Raji (cell line): ENCODE measurements around the gene USP31.

Experiments
- POLR2A ChIP-seq: IDR thresholded peaks from 2 replicates; pipeline ENCODE4 v1.6.1; 2011; ENCODE audit warnings: low read depth, low read length, control low read depth; ENCODE audit not compliant: insufficient read depth

The USP31 gene

DNA sequence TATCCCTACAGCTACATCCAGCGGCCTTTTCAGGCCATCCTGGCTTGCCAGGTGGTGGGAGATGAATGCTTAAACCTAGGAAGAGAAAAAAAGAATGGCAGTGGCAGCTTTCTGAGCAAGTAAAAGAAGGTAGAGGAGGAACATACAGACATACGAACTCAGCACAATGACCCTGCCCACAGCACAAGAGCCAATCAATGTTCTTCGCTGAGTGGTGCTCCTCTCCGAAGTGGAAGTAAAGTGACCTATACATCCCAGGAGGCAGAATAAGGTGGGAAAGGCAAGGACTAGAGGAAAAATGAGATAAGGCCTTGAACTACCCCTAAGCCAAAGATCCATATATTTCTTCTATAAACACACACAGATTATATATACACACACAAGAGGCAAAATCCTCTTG, 28.7 kb downstream of the USP31 start:
- TF ChIP-seq POLR2A, result no peak

DNA sequence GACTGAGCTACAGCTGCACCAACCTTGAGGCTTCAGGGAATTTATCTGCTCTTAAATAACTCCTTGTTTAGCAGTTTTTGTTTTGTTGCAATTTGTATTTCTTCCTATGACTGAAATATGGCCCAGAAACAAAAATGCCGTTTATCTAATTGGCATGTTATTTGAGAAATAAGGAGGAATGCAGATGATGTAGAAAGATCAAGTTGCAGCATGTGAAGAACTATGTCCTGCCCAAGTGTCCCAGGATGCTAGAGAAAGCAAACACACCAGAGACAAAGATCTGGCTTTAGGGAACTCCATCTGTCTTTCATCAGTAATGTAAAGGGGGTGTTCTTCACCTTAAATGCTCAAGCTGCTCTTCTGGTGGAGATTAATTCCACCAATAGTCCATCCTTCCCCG, 29.7 kb downstream of the USP31 start:
- TF ChIP-seq POLR2A, result no peak

DNA sequence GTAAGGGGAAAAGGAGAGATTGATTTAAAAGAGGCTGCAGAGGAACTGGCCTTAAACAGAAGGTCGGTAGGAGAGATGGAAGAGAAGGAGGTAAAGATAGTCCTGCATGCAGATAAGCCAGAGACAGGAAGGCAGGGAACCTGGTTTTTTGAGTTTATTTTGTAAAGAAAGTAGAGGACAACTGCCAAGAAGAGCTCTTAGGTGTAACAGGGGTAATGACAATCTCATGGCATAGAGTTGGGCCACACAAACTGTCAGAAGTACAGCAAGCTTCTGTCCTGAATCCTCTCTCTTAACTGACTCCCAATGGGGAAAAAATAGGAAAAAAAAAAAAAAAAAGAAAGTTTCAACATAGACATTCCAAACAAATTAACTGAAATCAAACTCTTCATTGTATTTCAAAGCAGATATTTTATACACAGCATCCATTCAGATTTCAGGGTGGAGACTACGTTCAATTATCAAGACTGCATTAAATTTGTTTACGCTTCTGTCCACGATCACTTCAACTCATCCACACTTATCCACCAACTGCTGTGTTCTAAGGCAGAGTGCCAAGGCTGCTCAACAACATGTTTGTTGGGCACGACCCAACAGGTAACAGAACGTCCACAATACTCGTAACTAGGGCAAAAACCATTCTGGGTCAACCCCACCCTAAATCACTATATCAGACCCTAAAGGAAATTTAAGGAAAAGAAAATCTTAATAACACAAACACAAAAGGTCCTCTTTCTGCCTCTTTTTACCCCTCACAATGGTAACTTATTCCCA, 34.9 kb downstream of the USP31 start:
- TF ChIP-seq POLR2A, result no peak

DNA sequence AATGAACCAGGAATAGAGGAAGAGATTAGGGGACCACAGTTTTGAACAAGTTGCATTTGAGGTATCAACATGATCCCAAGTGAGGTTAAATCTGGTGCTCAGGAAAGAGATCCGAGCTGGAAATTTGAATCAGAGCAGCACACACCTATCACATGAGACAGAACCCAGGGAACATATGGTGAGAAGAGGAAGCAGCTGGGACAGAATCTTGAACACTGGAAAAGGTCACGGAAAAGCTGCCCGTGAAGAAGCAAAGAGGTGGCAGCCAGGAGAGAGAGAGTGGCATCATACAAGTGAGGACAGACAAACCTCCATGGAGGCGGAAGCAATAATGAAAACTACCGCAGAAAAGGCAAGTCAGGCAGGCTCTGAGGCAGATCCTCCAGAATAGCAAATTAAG, 36.1 kb downstream of the USP31 start:
- TF ChIP-seq POLR2A, result no peak

DNA sequence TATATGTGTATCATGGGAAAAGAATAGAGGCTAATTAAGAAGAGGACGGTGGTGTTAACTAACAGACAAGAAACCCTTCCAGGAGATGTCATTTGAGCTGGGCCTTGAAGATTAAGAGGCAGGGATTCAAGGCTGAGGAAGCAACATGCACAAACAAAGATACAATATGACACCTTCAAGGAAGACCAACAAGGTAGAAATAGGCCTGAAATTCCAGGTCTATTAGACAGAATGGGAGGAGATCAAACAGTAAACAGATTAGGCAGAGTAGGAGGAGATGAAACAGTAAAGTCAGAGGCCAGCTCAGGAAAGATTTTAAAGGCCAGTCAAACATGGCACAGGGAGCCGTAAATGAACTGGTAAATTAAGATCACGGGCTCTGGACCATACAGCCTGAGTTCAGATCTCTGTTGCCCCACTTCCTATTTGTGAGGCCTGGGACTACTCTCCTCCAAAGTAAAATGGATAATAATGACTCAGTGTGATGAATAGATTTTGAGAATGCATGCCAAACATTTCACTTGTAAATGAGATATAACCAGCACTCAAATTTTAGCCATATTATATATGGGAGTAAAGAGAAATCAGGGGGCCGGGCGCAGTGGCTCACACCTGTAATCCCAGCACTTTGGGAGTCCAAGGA, 38.9 kb downstream of the USP31 start:
- no peak for TF ChIP-seq POLR2A

DNA sequence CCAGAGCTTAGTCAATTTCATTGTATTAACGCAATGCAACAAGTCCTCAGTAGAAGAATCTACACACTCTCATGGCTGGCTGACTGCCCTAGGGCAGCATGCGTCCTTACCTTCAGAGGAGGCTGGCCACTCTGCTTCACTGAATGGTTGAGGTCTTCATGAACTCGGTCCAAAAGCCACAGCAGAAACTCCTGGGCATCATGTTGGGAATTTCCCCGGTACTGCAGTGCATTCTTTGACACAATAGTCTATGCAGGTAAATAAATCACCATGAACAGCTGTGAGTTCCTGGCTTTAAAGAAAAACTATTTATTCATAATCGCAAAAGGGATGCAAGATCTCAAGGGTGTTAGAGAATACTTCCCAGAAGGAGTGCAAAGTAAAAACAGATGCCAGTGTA, 41.3 kb downstream of the USP31 start:
- no peak for TF ChIP-seq POLR2A

DNA sequence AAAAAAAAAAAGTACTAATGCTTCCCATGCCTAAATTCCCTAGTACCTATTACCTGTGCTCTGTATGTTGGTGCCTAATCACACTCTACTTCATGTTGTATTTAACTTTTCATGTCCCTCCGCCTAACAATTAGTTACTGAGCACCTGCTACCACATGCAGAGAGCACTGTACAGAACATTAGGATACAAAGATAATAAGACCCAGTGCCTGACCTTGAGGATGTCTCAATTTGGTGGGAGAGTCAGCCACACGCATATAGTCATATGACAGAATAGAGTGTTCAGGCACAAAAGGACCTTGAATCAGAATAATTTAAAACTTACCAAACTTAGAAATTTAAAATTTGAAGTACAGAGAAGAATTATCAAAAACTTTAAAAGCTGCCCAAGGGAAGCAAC, 42.1 kb downstream of the USP31 start:
- TF ChIP-seq POLR2A, result no peak

DNA sequence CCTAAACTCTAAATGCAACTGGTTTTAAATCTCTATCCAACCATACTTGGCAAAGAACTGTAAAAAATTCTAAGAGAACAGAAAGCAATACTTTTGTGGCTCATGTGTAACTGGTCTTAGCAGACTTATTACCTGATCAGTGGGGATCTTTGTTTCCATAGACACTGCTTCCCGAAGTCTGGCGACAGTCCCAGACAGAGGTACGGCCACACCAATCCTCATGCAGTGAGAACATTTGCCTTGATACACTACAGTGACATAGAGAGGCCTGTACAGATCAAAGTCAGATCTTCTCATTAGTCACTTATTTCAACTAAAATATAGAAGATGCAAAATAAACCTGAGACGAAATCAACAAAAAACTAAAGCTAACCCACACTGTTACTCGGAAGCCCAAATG, 43.9 kb downstream of the USP31 start:
- no peak for TF ChIP-seq POLR2A

DNA sequence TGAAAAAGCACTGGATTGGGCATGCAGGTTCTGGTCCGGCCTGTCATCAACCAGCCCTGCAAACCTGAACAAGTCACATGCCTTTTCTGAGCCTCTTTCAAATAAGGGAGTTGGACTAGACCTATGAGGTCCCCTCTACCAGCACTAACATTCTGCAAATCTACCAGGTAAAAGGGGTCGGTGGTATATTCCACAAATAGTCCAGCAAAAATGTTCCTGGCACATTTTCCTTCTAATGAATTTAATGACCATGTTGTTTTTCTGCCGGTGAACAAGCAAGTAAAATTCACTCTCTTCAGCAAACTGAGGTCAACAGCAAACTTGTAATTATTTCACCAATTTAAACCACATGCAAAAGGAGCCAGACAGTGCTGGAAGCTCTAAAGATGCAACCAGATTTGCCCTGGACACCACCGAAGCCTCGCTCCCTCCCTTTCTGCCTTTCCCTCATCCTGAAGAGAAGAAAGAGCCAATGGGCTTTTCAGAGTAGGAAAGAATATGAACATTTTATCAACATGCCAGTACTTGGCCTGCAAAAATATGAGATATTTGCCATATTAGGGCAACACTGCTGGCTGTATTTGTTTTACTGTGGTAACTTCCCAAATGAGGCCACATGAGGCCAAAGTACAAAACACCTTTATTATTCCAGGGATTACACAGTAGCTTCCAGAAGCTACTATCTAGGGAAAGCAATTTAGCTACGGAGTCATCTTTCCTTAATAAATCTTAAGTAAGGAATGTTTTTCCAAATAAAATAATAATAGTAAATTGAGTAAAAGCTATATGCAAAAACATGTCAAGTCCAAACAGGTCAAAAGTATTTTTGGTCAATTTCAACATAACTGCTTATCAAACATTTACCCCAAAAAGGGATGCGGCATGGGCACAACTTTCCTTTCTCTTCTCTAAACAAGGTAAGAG, 45.0 kb downstream of the USP31 start:
- no peak for TF ChIP-seq POLR2A

DNA sequence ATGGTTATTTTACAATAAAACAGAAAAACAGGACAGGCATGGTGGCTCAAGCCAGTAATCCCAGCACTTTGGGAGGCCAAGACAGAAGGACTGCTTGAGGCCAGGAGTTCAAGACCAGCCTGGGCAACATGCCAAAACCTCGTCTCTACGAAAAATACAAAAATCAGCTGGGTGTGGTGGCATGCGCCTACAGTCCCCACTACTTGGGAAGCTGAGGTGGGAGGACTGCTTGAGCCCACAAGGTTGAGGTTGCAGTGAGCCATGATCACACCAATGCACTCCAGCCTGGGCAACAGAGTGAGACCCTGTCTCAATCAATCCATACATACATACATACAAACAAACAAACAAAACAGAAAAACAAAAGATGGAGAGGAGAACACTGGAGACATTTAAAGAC, 45.6 kb downstream of the USP31 start:
- no peak for TF ChIP-seq POLR2A

DNA sequence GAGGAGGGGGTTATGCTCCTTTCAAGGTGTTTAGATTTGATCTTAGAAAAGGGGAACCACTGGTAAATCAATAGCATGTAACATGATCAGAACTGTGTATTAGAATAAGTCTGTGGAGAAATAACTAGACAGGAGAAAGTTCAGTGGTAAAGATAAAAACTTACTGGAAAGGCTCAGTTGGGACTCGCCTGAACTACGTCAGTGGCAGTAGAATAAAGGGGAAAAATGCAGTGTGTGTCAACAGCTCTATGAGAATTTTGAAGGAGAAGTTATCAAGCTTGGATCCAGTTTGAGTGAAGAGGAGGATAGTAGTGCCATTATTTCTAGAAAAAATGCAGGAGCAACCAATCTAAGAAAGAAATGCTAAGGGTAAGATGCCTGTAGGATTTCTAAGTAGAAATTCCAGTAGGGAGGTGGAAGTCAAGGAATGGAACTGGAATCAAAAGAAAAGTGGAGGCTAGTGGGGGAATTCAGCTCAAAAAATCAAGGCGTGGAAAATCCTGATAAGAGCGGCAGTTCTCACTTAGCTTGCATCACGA, 48.2 kb downstream of the USP31 start:
- TF ChIP-seq POLR2A, result no peak

DNA sequence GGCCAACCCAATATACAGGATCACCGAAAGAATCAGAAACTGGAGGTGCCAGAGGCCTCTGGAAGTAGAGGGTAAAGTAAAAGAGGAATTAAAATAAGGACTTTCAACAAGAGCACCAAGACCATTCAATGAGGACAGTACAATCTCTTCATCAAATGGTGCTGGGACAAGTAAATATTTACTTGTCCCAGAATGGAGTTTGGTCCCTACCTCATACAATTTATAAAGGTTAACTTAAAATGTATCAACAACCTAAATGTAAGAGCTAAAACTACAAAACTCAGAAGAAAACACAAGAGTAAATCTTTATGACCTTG, 56.5 kb downstream of the USP31 start:
- TF ChIP-seq POLR2A, result no peak

DNA sequence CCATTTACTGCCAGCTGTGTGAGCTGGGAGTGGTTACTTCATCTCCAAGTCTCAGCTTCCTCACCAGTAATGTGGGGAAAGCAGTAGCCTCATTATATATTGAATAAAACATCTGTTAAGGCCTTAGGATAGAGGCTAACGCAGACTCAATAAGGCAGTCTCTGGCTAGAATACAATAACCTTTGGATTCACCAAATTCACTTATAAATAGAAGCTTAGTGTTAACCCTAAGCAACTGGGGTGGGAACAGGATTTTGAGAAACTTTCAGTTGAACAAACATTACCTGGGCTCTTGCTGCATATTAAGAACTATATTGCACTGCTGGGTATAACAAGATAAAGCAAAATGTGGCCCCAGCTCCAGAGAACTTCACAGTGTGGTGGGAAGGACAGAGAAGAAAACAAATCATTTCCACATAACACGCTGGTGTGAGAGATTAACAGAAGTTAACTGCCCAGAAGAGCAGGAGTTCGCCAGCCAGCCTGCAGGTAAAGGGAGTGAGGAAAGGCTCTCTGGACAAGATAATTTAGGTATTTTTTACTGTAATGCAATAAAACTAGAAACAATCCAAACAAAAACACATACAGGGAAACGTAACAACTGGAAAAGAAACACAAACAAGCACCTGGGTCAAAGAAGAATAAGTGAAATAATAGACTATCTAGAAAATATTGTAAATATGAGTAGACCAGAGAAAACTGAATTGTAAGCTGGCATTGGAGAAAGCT, 57.0 kb downstream of the USP31 start:
- no peak for TF ChIP-seq POLR2A

DNA sequence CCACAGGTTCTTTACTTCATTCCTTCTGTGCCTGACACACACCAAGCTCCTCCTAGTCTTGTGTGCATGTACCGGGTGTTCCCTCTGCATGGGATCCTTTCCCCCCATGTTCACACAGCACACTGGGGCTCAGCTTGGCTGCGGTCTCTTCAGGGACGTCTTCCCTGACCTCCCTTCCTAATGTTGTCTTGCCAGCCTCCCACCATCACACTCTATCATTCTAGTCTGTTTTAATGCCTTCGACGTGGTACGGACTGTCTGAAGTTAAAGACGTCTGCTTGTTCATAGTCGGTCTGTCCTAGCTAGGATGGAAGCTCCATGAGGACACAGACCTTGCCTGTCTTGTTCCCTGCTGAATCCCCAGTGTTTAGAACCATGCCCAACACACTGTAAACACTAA, 60.1 kb downstream of the USP31 start:
- no peak for TF ChIP-seq POLR2A

DNA sequence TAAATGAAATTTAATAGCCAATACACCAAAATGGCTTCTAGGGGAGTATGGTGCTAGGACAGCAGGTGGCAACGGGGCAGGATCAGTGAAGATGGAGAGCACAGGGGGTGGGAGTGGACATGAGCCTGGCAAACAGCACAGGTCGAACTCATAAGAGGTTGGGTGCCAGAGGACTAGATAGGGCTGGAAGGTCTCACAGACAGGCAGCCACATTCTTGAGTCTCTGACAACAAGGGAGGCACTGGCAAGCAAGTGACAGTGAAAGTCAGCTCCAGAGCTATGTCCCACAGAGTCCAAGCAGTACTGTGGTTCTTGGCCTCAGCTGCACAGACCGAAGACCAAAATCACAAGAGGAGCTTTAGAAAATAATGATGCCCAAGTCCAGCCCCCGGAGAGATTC, 61.2 kb downstream of the USP31 start:
- TF ChIP-seq POLR2A, result no peak

DNA sequence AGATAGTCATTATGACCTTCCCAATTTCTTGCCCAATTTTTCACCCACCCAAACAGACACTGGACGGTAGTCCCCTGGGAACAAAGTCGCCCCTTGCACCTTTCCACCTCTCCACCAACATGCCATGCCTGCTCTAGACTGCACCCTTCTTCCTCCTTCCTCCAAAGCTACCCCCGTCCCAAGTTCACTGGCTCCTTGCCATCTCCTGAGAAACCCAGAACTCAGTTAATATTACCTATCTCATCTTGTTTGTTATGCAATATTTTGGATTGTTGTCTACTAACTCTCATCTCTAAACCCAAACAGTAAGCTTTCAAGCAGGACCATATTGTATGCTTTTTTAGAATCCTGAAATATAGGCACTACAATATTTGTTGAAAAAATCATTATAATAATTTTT, 63.3 kb downstream of the USP31 start:
- TF ChIP-seq POLR2A, result no peak
